OCI-LY1 (cell line): Measurements from ENCODE around the gene JMJD8.

Experiments used
- H2AFZ ChIP-seq: fragments of 200-600 bp; sonication (generic), shearing (Covaris generic); 2 replicates; pipeline ENCODE4 v1.6.0; 2014; ENCODE audit warnings: antibody characterized with exemption, mild to moderate bottlenecking, low read length
- H3F3A ChIP-seq: fragments of 200-600 bp; sonication (generic), shearing (Covaris generic); 2 replicates; pipeline ENCODE4 v1.6.0; 2014; ENCODE audit warnings: mild to moderate bottlenecking, antibody characterized with exemption, low read length, moderate library complexity; ENCODE audit not compliant: insufficient read depth
- H3K27ac ChIP-seq: fragments of 200-600 bp; sonication (generic); 2 replicates; pipeline ENCODE4 v1.5.1; 2014; ENCODE audit warnings: low read length, mixed run types, mild to moderate bottlenecking, low read depth; ENCODE audit not compliant: poor library complexity, severe bottlenecking
- H3K27me3 ChIP-seq: fragments of 200-600 bp; sonication (generic); 2 replicates; pipeline ENCODE4 v1.6.0; 2014; ENCODE audit warnings: antibody characterized with exemption, mild to moderate bottlenecking, low read length, moderate library complexity; ENCODE audit not compliant: insufficient read depth
- H3K36me3 ChIP-seq: fragments of 200-600 bp; sonication (generic); 2 replicates; pipeline ENCODE4 v1.6.1; 2014; ENCODE audit warnings: mild to moderate bottlenecking, antibody characterized with exemption, low read length, moderate library complexity, mixed read lengths; ENCODE audit not compliant: insufficient read depth
- H3K4me1 ChIP-seq: fragments of 200-600 bp; sonication (generic); 2 replicates; pipeline ENCODE4 v1.5.1; 2014; ENCODE audit warnings: mild to moderate bottlenecking, low read length, moderate library complexity; ENCODE audit not compliant: insufficient read depth, severe bottlenecking
- H3K4me2 ChIP-seq: fragments of 200-600 bp; sonication (generic), shearing (Covaris generic); 2 replicates; pipeline ENCODE4 v1.6.1; 2014; ENCODE audit warnings: low read length
- H3K4me3 ChIP-seq: fragments of 200-600 bp; sonication (generic); 2 replicates; pipeline ENCODE4 v1.5.1; 2014; ENCODE audit warnings: low read length, low read depth, mild to moderate bottlenecking, mixed read lengths; ENCODE audit not compliant: poor library complexity, severe bottlenecking
- H3K79me2 ChIP-seq: fragments of 200-600 bp; shearing (Covaris generic); 2 replicates; pipeline ENCODE4 v1.6.1; 2016; ENCODE audit warnings: mixed run types, low read length, mixed read lengths; ENCODE audit not compliant: insufficient read depth
- H3K9ac ChIP-seq: fragments of 200-600 bp; sonication (generic), shearing (Covaris generic); 2 replicates; pipeline ENCODE4 v1.6.1; 2014; ENCODE audit warnings: mild to moderate bottlenecking, low read length, mixed read lengths
- H3K9me2 ChIP-seq: fragments of 200-600 bp; sonication (generic), shearing (Covaris generic); 2 replicates; pipeline ENCODE4 v1.6.1; 2014; ENCODE audit warnings: low read depth, mild to moderate bottlenecking, low read length, mixed read lengths
- H3K9me3 ChIP-seq: fragments of 200-600 bp; shearing (Covaris generic); 2 replicates; pipeline ENCODE4 v1.6.1; 2014; ENCODE audit warnings: low read length, mixed read lengths
- H4K20me1 ChIP-seq: fragments of 200-600 bp; sonication (generic), shearing (Covaris generic); 2 replicates; pipeline ENCODE4 v1.6.0; 2016; ENCODE audit warnings: mild to moderate bottlenecking, low read length; ENCODE audit not compliant: insufficient read depth
- CTCF ChIP-seq: fragments of 200-600 bp; sonication (generic), shearing (Covaris generic); IDR thresholded peaks from 2 replicates; pipeline ENCODE4 v1.5.1; 2017; ENCODE audit warnings: mild to moderate bottlenecking, antibody characterized with exemption, low read length, moderate library complexity, mixed read lengths
- EZH2 ChIP-seq: fragments of 200-600 bp; sonication (generic), shearing (Covaris generic); IDR thresholded peaks from 2 replicates; pipeline ENCODE4 v1.8.0; 2017; ENCODE audit warnings: borderline replicate concordance, mixed run types, mild to moderate bottlenecking, antibody characterized with exemption, low read length, moderate library complexity, mixed read lengths

The JMJD8 gene

GRCh38 chr16:651844-652243 is 32.3 kb downstream of the JMJD8 start:
- Histone ChIP-seq H3K4me3 (no peak overlapping the region), H3K4me2 (no peak overlapping the region), H3F3A (no peaks in the 10 kb centered on the region), H3K9me3 (no peaks in the 10 kb centered on the region), H4K20me1 (no peaks in the 10 kb centered on the region), H3K4me1 (peaks cover 34% of the 10 kb centered on the region), H3K9me2 (no peaks in the 10 kb centered on the region), H2AFZ (no peak overlapping the region), H3K27me3 (no peaks in the 10 kb centered on the region), H3K36me3 (peaks cover 30% of the 10 kb centered on the region), H3K27ac (no peak overlapping the region), H3K79me2 (no peaks in the 10 kb centered on the region), H3K9ac (no peak overlapping the region)
- TF ChIP-seq EZH2 = no peak

GRCh38 chr16:649631-650030 is 34.5 kb downstream of the JMJD8 start:
- Histone ChIP-seq H3K4me2 (peak overlapping the region; percentile 99), H3K9ac (peak overlapping the region; percentile 80), H2AFZ (no peak overlapping the region), H3K27ac (no peak overlapping the region), H3K4me1 (peaks cover 43% of the 10 kb centered on the region), H3F3A (no peaks in the 10 kb centered on the region), H3K36me3 (peaks cover 18% of the 10 kb centered on the region), H3K4me3 (peak overlapping the region; percentile 88), H3K27me3 (no peaks in the 10 kb centered on the region), H4K20me1 (no peaks in the 10 kb centered on the region), H3K79me2 (no peaks in the 10 kb centered on the region), H3K9me2 (no peaks in the 10 kb centered on the region), H3K9me3 (no peaks in the 10 kb centered on the region)
- TF ChIP-seq EZH2 (no peak), CTCF (no peak)

GRCh38 chr16:648781-649589 is 35.1 kb downstream of the JMJD8 start, which contains the start of gene WDR90:
Gene WDR90, plus strand, starts transcription at chr16:649365. Its CDS starts 52 bp downstream, at chr16:649417.
- no peaks in the 10 kb centered on the region for H3K9me3 ChIP-seq
- H3K27me3 ChIP-seq = no peaks in the 10 kb centered on the region
- no peaks in the 10 kb centered on the region for H3K79me2 ChIP-seq
- H3K9me2 ChIP-seq = no peaks in the 10 kb centered on the region
- H3K36me3 ChIP-seq = peaks cover 21% of the 10 kb centered on the region
- H4K20me1 ChIP-seq = no peaks in the 10 kb centered on the region
- TF ChIP-seq CTCF (no peak), EZH2 (no peak)
- H3K4me3 ChIP-seq = peak within 1 kb of the TSS; percentile 88
- no peak within 1 kb of the TSS for H2AFZ ChIP-seq
- peak within 1 kb of the TSS; percentile 90 for H3K9ac ChIP-seq
- H3K4me1 ChIP-seq = peaks cover 43% of the 10 kb centered on the region
- H3K4me2 ChIP-seq = peak within 1 kb of the TSS; percentile 99
- no peaks in the 10 kb centered on the region for H3F3A ChIP-seq
- peak within 1 kb of the TSS; percentile 64 for H3K27ac ChIP-seq
